ENCODE data around the gene MTM1.

The MTM1 gene

DNA sequence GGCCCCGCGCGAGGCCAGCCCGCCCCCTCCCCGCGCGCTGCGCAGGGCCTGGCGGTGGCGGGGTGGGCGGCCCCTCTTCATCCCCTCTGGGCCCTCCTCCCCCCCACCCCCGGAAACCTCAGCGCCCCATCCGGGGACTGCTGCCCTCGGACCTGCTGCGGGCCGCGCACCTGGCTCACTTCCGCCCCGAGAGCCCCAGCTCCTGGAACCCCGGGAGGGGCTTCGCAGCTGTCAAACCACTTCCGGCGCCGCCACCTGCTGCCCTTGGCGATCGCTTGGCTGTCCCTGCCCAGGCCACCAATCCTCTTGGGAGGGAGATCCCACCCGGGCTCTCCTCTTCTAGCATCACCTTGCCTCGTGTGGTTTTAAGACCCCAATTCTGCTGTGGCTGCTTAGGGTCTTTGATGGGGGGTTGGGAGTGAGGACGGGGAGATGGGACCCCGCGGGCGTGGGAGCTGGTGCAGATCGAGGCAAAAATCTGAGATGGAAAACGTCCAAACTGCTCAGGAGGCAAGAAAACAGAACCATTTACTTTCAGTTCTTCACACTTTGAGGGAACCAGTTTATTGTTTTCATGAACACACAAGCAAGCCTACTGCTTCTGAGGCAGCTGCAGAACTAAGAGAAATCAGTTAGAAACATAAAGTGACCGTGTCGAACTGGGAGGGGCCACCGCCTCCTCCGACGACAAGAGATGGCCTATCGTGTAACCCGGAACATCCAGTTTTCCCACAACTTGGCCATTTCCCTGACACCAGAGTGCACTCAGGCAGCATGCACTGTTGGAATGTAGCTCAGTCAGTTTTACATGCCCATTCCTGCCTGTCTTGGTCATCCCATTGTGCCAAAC lies 125.5 kb downstream of the MTM1 start:
- FAIRE-seq (no peak), DNase-seq (ENCODE audit: insufficient read length, low spot score) (peak; percentile 60)
- TF ChIP-seq, protein P1, sequence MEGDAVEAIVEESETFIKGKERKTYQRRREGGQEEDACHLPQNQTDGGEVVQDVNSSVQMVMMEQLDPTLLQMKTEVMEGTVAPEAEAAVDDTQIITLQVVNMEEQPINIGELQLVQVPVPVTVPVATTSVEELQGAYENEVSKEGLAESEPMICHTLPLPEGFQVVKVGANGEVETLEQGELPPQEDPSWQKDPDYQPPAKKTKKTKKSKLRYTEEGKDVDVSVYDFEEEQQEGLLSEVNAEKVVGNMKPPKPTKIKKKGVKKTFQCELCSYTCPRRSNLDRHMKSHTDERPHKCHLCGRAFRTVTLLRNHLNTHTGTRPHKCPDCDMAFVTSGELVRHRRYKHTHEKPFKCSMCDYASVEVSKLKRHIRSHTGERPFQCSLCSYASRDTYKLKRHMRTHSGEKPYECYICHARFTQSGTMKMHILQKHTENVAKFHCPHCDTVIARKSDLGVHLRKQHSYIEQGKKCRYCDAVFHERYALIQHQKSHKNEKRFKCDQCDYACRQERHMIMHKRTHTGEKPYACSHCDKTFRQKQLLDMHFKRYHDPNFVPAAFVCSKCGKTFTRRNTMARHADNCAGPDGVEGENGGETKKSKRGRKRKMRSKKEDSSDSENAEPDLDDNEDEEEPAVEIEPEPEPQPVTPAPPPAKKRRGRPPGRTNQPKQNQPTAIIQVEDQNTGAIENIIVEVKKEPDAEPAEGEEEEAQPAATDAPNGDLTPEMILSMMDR (IDR thresholded peaks at IDR 0.05; ENCODE audit: insufficient read depth, missing control alignments) = no peak

DNA sequence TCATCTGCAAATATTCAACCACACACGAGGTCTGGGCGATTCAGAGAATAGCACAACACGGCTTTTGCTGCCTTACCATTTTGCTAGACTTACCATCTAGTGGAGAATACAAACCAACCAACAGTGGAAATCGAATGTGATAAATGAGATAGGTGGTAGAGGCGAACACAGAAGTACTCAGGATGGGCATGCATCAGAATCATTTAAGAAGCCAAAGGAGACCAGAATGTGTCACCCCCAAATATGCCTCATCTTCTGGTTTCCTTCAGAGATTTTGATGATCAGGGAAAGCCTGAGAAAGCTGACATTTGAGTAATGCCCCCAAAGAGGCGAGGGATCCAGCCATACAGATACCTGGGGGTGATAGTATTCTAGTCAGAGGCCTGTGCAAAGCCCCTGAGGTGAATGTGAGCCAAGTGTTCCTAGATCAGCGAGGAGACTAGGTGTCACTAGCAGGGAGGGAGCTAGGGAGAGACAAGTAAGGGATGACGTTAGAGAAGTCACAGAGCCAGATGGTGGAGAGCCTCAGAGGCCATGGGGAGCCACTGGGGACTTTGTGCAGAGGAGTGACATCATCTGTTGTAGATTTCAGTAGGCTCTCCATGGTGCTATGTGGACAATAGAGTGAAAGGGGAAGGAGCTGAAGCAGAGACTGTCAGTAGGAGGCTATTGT lies 126.5 kb downstream of the MTM1 start:
- no peak for DNase-seq (ENCODE audit: insufficient read length, low spot score)
- no peak for FAIRE-seq

DNA sequence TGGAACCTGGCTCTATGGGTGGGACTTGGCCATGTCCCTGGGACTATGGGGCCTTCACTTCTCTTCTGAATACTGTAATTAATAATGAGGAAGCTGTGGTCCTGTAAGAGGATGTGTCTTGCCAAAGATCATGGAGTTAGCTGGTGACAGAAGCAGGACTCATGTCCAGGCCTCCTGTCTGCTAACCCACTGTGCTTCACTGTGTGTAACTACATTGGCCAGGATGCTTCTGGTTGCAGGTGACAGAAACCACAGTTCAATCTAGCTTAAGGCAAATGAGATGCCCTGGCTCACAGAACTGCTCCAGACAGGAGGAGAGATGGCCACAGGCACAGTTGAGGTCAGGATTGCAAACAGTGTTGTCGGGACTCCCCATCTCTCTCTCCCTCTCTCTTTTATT lies 127.9 kb downstream of the MTM1 start:
- TF ChIP-seq, protein P1 (IDR thresholded peaks at IDR 0.05; ENCODE audit: insufficient read depth, missing control alignments) = no peak
- FAIRE-seq = no peak
- DNase-seq (ENCODE audit: insufficient read length, low spot score) = no peak

More for the DNA sequence above, 126.5 kb downstream of the MTM1 start:
- TF ChIP-seq, protein P1 (IDR thresholded peaks at IDR 0.05; ENCODE audit: insufficient read depth, missing control alignments) = no peak

DNA sequence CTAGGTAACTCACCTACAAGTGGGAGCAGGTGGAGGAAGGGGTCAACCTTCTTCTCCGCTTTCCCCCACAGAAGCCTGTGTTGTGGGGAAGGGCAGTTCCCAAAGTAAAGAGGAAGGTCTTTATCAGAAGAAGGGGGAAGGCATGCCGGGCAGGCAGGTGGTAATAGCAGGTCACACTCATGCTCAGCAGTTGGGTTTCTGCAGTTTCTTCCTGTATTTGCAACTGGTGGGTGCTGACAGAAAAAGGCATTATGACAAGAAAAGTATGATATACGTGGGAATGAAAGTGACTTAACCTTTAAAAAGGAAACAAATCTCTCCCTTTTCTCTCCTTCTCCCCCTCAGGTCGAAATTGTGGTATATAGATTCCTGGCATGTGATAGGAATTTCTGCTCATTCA lies 128.4 kb downstream of the MTM1 start:
- DNase-seq (ENCODE audit: insufficient read length, low spot score) = no peak
- TF ChIP-seq, protein P1 (IDR thresholded peaks at IDR 0.05; ENCODE audit: insufficient read depth, missing control alignments) = no peak
- FAIRE-seq = no peak

DNA sequence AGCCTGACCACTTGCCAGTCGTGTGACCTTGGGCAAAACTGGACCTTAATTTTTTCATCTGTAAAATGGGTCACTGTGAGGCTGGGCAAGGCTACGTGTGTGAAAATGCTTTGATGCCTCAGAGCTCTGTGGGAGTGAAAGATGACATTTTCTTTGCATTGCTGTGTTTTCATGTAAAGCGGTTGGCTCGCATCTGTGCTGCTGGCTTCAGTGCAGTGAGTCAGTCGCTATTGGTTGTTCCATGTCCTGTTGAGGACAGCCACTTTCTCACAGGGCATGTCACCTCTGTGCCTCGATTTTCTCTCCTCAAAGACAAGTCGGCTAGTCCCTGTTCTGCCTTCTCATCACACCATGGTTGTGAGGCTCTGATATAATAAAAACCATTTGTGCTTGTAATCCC lies 129.2 kb downstream of the MTM1 start:
- TF ChIP-seq, protein P1 (IDR thresholded peaks at IDR 0.05; ENCODE audit: insufficient read depth, missing control alignments) = no peak
- DNase-seq (ENCODE audit: insufficient read length, low spot score) (no peak), FAIRE-seq (no peak)

DNA sequence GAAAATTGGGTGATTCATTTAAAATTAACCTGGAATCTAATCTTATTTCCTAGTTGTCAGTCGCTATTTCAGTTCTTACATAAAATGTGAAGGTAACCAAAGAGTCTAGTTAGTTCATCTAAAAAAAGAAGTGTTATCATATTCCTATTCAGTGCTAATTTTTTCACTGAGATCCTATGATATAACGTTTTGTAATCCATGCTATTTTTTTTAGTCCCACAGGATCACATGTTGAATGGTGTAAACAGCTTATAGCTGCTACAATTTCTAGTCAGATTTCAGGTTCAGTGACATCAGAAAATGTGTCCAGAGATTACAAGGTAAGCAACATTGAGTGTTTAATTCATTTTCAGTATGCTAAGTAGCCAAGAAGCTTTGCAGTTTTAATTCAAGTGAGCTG lies 130.6 kb downstream of the MTM1 start:
- TF ChIP-seq, protein P1 (IDR thresholded peaks at IDR 0.05; ENCODE audit: insufficient read depth, missing control alignments) = no peak
- DNase-seq (ENCODE audit: insufficient read length, low spot score) (no peak), FAIRE-seq (peak; percentile 32)

DNA sequence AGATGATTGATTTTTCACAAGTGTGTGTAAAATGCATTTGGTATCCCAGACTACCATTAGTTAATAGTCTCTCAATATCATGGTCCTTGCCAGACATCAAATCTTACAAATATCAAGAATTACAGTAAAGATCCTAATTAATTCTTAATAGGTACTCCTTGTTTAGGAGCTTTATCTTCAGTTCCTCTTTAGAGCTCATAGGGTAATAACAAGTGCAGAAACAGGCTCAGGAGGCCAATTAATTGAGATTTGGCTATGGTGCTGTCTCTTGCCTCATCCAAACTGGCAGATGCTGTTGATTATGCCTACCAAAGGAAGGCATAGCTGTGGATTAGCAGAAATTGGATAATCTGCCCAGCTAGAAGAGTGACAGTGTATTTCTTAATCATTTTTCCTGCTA lies 131.7 kb downstream of the MTM1 start:
- TF ChIP-seq, protein P1 (IDR thresholded peaks at IDR 0.05; ENCODE audit: insufficient read depth, missing control alignments) = no peak
- FAIRE-seq = peak; percentile 82
- DNase-seq (ENCODE audit: insufficient read length, low spot score) = no peak

Data from D721Med (cell line).